HG02981 (cell line): ENCODE data around the gene RFTN1.

Experiments used
- ATAC-seq: cut with Tn5 transposase; IDR thresholded peaks from one replicate; pipeline ENCODE4 v1.9.1; 2021; ENCODE audit warnings: mild to moderate bottlenecking, moderate library complexity; ENCODE audit not compliant: unreplicated experiment

RFTN1 gene

DNA sequence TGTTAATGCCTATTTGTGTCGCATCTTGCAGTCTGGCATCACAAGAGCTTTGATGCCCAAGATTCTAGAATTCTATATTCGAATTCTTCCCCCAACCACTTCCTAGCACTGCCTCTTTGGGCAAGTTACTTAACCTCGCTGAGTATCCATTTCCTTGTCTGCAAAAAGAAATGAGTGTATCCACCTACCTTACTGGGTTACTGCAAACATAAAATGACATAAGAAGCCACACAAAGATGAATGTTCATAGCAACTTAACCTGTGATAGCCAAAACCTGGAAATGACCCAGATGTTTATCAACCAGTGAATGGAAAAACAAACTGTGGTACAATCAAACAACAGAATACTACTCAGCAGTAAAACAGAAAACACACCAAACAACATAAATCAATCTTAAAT lies 24.9 kb downstream of the RFTN1 start:
- ATAC-seq: no peak

DNA sequence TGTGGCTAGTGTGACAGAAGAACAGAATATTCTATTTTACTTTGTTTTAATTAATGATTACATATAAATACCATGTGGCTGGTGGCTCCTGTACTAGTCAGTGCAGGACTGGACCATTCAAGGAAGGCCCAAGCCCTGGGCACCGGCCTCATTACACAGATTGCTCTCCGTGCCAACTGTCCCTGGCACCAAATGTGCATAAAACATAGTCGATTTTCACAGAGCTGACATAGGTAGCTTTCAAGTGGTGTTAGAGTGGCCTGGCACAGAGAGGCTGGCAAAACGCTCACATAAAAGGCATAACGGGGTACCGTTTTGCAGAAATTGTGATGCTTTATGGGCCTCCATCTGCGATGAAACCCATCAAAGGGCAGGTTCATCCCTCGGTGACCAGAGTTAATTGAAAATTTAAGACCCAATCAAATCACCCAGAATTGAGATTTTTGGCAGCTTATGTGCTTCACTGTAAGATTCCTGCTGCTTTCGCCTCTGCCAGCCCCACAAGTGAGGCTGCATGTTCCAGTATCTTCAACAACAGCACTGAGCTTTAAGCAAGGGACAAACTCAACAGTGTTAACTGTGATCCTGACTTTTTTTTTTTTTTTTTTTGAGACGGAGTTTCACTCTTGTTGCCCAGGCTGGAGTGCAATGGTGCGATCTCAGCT lies 25.9 kb downstream of the RFTN1 start:
- no peak for ATAC-seq

DNA sequence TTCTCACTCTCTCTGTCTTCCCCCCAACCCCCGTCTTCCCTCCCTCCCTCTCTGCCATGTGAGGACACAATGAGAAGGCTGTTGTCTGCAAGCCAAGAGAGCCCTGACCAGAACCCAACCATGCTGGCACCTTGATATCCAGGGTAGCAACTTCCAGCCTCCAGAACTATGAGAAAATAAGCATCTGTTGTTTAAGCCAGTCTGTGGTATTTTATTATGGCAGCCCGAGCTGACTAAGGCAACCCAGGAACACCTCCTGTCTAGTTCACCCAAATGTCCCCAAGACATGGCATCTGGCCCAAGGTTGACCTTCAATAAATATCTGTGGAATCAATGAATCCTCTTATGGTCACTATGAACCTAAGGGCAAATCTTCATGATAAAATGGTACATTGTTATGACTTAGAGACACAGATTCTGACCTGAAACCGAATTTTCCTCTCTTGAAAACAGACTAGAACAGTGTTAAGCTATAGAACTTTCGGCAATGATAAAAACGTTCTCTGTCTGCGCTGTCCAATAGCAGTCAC lies 26.5 kb downstream of the RFTN1 start:
- no peak for ATAC-seq

DNA sequence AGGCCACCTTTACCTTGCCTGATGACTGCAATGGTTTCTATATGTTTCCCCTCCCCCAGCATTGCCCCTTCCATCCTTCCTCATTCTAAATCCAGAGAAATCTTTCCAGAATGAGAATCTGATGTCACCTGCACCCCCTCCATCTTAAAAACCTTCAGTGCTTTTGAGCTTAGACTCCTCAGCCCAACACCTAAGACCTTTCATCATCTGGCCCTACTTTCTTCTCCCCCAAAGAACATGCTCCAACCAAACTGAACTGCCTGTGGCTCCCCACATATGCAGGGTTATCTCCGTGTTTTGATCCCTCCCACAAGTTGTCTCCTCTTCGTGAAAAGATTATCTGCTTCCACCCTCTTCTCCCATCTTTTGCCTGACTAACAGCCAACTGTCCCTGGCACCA lies 27.3 kb downstream of the RFTN1 start:
- ATAC-seq: no peak

DNA sequence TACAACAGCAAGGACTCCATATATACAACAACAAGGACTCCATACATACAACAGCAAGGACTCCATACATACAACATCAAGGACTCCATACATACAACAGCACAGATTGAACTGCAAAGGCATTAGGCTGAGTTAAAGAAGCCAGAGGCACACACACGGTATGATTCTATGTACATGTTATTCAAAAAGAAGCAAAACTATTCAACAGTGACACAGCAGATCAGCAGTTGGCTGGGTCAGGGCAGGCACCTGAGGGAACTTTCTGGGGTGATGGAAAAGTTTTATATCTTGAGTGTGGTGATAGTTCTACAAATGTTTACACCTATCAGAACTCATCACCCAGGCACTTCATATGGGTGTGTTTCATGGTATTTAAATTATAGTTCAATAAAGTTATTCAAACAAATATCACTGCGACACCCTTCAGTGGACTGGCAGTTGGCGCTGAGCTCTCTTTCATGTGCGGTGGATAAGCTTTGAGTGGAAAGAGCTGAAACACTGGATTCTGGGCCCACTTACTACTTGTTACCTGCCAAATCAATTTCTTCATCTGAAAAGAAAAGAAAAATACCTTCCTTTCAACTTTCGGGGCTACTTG lies 28.0 kb downstream of the RFTN1 start:
- no peak for ATAC-seq

DNA sequence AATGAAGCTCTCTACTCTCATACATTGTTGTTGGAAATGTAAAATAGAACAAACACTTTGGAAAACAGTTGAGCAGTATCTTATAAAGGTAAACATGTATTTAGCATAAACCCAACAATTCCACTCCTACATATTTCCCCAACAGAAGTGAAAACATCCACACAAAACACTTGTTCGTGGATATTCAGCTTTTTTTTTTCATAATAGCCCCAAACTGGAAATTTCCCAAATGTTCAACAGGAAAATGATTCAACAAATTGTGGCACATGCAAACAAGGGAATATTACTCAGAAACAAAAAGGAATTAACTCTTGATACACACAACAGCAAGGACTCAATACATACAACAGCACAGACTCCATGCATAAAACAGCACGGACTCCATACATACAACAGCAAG lies 28.5 kb downstream of the RFTN1 start:
- ATAC-seq: no peak

DNA sequence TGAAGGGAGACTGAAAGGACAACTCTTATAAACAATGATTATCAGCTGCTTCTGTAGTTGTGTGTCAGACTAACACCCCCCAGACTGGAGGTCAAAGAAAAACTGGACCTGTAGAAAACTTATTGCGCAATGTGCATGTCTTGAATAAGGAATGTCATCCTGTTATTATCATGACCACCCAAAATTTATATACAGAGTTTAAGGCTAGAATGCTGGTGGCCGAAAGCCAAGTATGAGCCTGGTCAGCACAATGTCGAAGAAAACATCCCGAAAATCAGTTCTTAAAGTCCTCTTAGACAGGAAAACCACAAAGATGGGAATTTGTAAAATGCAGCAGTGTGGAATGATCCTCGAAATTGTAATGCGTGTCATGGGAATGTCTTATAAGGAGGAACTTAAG lies 29.3 kb downstream of the RFTN1 start:
- no peak for ATAC-seq

DNA sequence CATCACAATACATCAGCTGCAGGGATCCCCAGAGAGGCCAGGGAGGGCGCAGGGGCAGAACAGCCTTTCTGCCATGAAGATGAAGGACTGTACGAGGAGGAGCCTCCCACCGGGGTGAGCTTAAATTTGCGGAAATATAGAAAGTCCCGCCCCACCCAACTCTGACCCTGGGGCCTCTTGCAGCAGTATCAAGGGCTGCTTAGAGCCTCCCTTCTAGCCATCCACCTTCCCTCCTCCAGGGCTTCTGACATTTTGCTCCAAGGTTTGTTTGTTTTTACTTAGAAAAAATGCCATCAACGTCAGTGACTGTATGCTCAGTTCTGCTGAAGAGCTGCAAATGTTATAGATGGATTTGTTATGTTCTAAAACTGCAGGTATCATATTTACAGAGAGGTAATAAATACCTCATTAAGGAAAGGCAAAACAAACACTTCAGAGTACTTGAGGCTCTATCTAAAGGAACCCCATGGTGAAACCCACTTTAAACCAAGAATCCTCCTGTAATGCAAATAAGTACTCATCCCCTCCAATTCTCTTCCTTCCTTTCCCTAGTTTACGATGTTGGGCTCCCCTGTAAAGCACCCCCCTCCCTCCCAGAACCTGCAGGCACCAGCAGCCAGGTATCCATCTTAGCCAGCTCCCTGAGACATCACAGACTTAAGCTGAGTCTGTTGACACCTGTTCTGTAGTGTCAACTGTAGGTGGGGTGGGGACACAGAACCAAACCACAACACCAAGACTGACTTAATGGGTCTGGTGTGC lies 30.5 kb downstream of the RFTN1 start:
- ATAC-seq: peak; percentile 56

DNA sequence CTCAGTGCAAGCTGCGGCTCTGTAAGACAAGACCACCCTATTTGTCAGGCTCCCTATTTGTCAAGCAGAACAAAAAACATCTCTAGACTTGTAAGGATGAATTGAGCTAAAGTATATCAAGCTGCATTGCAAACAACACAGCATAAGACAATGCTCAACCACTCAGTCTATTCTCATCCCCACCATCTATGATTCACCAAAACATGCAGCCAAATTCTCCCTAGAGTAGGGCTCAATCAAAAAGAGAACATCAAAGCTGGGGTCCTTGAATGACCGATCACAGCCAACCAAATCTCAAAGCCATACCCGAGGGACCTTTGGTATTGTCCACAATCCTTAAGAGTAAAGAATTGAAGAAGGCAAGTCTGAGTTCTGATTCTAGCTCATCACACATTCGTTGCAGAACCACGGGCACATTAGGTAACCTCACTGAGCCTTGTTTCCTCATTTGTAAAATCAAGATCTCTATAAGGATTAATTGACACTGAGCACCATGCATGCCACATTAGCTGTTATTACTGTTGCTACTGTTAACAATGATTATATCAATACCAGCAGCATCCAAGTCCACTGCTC lies 31.2 kb downstream of the RFTN1 start:
- peak; percentile 28 for ATAC-seq

DNA sequence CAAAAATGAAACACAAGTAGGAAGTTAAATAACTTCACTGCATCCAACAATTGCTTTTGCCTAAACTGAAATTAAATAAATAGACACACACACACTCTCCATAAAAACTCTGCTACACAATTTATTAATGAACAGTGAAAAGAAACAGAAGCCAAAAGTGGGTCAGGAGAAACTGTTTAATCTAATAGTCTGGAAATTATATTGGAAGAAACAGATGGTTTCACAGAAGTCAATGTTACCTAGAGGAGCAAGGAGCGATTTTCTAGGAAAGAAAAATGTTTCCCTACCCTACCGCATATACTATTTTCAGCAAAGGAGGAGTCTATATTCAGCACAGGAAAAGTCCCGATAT lies 32.0 kb downstream of the RFTN1 start:
- ATAC-seq: no peak

DNA sequence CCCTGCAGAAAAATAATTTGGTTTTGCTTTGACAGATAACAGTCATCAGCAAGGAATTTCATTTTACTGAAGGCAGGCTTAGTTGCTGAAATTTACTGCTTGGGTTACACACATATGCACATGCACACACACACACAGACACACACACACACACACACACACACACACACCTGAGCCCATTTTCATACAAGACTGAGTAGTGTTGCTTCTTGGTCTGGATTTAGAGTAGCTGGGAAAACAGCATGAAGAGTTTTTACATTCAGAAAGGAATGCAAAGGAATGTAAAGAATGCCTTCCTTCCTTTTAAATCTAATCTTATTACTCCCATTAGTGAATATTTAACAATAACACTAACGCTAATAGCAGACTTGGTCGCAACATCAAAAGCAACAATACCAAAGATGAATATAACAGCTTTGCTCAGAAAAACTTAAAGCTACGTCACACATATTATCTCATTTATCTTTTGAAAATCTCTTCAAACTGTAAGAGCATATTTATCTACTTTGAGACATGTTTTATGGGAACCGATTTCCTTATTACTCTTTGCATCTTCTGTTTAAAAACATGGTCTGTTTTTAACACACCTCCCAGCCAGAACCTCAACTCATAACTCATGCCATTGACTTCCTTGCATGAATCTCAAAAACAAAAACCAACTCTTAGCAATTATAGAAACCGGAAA lies 32.5 kb downstream of the RFTN1 start:
- no peak for ATAC-seq

DNA sequence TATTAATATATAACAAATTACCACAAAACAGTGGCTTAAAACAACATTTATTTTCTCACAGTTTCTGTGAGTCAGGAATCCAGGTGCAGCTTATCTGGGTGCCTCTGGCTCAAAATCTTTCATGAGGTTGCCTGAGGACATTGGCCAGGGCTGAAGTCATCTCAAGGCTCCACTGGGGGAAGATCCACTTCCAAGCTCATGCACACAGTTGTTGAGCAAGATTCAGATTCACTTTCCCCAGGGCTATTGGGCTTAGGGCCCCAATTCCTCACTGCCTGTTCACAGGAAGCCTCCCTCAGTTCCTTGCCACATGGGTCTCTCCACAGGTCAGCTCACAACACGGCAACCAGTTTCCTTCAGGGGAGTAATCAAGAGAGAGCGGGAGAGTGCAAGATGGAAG lies 35.0 kb downstream of the RFTN1 start:
- ATAC-seq: no peak

DNA sequence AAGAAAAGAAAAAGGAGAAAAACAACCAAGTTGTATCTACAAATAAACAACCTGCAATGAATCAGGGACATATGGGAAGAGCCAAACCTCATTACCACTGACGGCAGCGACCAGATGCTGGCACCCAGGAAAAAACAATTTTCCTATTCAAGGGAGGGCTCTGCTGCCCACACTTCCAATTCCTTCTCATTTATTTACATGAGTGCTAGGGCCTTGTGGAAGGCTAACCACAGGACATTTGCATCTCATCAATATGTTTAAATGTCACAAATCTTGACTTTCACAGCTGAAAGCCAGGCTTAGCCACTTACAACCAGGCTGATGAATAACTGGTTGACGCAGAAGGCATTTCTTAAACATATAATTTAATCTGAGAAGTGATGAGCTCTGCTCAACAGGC lies 36.0 kb downstream of the RFTN1 start:
- ATAC-seq: no peak

DNA sequence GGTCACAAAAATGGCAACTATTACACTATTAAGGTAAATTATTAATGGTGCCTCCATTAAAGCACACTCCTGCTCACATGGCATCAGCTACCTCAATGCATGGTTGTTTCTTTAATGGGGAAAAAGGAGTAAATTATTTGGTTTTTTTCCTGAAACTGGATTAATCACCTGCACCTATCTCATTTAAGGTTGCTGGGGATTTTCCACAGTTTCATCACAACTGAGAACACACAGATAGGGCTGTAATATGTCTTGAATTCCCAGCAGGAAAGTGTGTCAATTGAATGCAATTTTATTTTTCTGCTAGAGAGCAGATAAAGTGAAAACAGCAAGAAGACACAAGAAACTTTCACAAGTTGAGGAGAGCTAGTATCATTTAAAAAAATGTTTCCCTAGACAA lies 36.4 kb downstream of the RFTN1 start:
- ATAC-seq: peak; percentile 9

DNA sequence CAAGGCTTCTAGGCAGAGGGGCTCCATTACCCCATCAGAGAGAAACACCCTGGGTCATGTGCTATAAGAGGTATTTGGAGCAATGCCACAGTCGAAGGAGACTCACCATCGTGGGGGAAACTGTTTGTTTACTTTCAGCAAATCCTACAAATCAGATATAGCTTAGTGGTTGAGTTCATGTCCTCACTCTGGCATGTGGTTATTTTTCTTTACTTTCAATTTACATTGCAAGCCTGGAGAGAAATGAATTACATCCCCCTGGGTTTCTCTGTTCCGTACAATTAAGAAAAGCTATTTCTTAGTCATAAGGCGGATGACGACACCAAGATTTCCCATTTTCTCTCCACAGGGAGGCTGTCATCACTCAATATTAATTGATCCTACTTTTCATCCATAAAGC lies 36.9 kb downstream of the RFTN1 start:
- peak; percentile 72 for ATAC-seq

DNA sequence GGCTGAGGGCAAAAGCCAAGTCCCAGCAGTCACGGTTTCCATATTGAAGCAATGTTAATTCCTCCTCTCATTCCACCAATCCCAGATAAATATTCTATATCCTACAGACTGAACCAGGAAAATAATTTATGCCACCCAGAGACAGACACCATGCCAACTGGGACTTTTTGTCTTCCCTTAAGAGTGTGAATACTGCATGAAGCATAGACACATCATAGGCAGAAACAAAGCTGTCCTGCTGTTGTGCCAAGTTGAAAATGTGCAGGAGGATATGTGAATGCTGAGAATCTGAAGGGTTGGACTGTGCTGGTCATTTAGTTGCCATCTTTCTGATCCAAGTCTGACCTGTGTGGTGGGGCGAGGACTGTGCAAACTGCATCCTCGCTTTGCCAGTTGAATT lies 37.7 kb downstream of the RFTN1 start:
- no peak for ATAC-seq

DNA sequence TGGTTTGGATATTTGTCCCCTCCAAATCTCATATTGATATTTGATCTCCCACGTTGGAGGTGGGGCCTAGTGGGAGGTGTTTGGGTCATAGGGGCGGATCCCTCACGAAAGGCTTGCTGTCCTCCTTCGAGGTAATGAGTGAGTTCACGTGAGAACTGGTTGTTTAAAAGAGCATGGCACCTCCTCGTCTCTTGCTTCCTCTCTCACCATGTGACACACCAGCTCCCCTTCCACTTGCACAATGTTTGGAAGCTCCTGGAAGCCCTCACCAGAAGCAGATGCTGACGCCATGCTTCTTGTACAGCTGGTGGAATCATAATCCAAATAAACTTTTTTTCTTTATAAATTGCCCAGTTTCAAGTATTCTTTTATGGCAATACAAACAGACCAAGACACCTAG lies 38.6 kb downstream of the RFTN1 start:
- no peak for ATAC-seq

DNA sequence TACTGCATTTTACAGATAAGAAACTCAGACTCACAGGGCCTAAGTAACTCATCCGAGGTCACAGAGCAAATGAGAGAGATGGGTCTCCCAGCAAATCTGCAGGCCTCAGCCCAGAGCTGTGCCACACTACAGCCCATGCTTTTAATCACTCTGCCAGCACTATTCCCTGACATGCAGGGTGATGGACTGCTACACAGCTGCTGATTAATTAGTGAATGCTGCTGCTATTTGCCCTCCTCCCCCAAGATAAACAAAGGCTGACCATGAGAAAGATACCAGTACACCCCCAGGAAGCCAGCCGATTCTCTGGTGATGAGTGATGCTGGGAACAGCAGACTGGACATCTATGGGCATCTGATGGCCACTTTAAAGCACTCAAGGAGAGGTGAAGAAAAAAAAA lies 39.3 kb downstream of the RFTN1 start:
- ATAC-seq: no peak

DNA sequence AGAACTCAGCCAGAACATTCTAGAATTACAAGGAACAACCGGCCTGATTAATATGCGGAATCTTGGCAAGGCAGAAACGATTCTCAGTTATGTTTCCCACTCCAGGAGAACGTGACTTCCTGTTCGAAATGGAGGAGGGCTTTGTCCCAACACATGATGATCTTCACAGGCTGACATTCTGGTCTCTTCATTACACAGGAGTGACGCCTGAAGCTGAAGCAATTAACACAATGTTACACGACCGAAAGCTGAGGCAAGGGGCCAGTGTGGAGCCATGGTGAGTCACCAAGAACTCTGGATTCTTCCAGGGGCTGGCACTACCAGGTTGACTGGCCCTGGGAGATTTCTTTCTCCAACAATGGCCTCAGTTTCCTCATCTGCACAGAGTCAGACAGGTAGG lies 40.9 kb downstream of the RFTN1 start:
- no peak for ATAC-seq

DNA sequence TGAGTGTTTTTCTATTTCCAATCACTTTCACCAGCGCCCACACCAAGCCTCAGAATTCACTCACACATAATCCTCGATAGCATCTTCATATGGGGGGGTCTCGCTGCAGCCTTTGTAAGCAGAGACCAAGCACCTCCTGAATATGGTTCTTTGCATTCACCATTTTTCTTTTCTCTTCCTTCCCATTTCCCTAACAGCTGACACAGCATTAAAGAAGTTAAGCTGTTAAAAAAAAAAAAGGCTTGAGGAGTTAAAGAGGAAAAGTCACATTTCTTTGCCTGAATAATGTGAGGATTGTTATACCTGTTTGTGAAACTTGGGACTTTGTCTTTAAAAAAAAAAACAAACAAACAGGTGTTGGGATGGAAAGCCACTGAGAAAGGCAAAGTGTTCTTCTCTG lies 41.6 kb downstream of the RFTN1 start:
- no peak for ATAC-seq

DNA sequence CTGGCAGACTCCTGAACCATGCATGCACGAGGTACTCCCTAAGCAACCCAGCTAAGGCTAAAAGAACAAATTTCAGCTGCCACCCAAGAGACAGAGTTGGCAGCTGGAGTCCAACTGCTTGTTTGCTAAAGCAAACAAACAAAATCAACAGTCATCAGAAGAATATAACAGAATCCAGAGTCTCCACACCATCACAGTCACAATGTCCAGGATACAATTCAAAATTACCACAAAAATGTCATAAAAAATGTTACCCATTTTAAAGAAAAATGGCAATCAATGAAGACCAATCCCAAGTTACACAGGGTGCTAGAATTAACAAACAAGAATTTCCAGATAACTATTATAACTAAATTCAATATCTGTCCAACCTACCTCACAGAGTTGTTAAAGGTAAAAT lies 42.9 kb downstream of the RFTN1 start:
- ATAC-seq: no peak
